Caco-2 (cell line): ENCODE data around the gene B3GNT7. TPM values are rescaled to one million over a fixed set of nuclear protein-coding genes. Genes with fewer than 3 reads are reported as not detected.
A peak's percentile ranks its signal among the peaks of the same experiment; 100 is the strongest.

Experiments
- Bru-seq: library from RNA; stranded (reverse); fragments of 400-500 nt; gene quantifications from one replicate; lab custom pipeline; 2021; lab: Mats Ljungman, UMichigan
- BruChase-seq, 2 experiments: library from RNA; stranded (reverse); fragments of 400-500 nt; gene quantifications; one replicate each; lab custom pipeline; 2021; lab: Mats Ljungman, UMichigan
- BruUV-seq: library from RNA; stranded (reverse); fragments of 400-500 nt; replicated peaks from 2 replicates; lab custom pipeline; 2021; lab: Mats Ljungman, UMichigan
- CTCF ChIA-PET: fragments of 300-600 bp; sonication (Branson Sonifier 250); formaldehyde crosslinking; loops from one replicate; lab custom pipeline; 2022; ENCODE audit warnings: antibody characterized with exemption; lab: Charles Lee
- POLR2A ChIA-PET: fragments of 300-600 bp; sonication (Branson Sonifier 250); formaldehyde crosslinking; loops from one replicate; lab custom pipeline; 2022; ENCODE audit warnings: antibody characterized with exemption; lab: Charles Lee
- DNase-seq, 2 experiments: peaks; one replicate each; pipeline versions ENCODE4 v3.0.0 to v3.0.0-alpha.2; 2020 to 2022
- H3K27me3 ChIP-seq: replicated peaks from 2 replicates; pipeline ENCODE4 v1.6.0; 2011; ENCODE audit warnings: low read length; ENCODE audit not compliant: control insufficient read depth, insufficient read depth
- H3K36me3 ChIP-seq: 2 replicates; pipeline ENCODE4 v1.5.1; 2011; ENCODE audit warnings: low read length; ENCODE audit not compliant: control insufficient read depth, insufficient read depth
- H3K4me1 ChIP-seq: fragments of 250-450 bp; sonication (Bioruptor Pico); 2 replicates; pipeline ENCODE4 v1.5.1; 2020; ENCODE audit warnings: mild to moderate bottlenecking
- H3K4me3 ChIP-seq: 2 replicates; pipeline ENCODE4 v1.5.1; 2011; ENCODE audit warnings: low read depth, mild to moderate bottlenecking, control low read depth, low read length
- H3K9me3 ChIP-seq: fragments of 250-450 bp; sonication (Bioruptor Pico); 2 replicates; pipeline ENCODE4 v1.5.1; 2020; ENCODE audit warnings: mild to moderate bottlenecking, moderate library complexity
- H3K27ac Mint-ChIP-seq: one replicate; pipeline ENCODE4 v1.8.0; 2022; ENCODE audit warnings: mixed read lengths; ENCODE audit not compliant: unreplicated experiment
- H3K27me3 Mint-ChIP-seq: one replicate; pipeline ENCODE4 v1.8.0; 2022; ENCODE audit warnings: mixed read lengths; ENCODE audit not compliant: insufficient read depth, unreplicated experiment
- H3K36me3 Mint-ChIP-seq: one replicate; pipeline ENCODE4 v1.8.0; 2022; ENCODE audit warnings: mild to moderate bottlenecking, mixed read lengths; ENCODE audit not compliant: insufficient read depth, unreplicated experiment
- H3K4me1 Mint-ChIP-seq: one replicate; pipeline ENCODE4 v1.8.0; 2022; ENCODE audit warnings: low read depth, mixed read lengths; ENCODE audit not compliant: unreplicated experiment
- H3K4me3 Mint-ChIP-seq: one replicate; pipeline ENCODE4 v1.8.0; 2022; ENCODE audit warnings: mild to moderate bottlenecking, moderate library complexity, mixed read lengths; ENCODE audit not compliant: unreplicated experiment
- H3K9me3 Mint-ChIP-seq: one replicate; pipeline ENCODE4 v1.8.0; 2022; ENCODE audit warnings: mixed read lengths; ENCODE audit not compliant: unreplicated experiment
- CTCF ChIP-seq, 2 experiments: fragments of 200-600 bp in 1 of 2; IDR thresholded peaks; 1 replicate in 1 of 2; 2 replicates in 1 of 2; pipeline versions ENCODE4 v1.5.1 to v1.8.0; 2011 to 2022; ENCODE audit warnings: antibody characterized with exemption in 1 of 2, control low read depth in 1 of 2, inconsistent platforms in 1 of 2, low read depth in 1 of 2, low read length in 1 of 2, mild to moderate bottlenecking in 1 of 2, moderate library complexity in 1 of 2; ENCODE audit not compliant: insufficient read depth in 1 of 2, severe bottlenecking in 1 of 2, unreplicated experiment in 1 of 2
- intact Hi-C: fragments of 100-400 bp; cut with micrococcal nuclease; formaldehyde crosslinking; loops from one replicate; pipeline ENCODE4 v1.10.0; 2022; ENCODE audit not compliant: unreplicated experiment
- long read RNA-seq: library from polyadenylated mRNA; stranded (forward); transcript quantifications from one replicate; pipeline ENCODE4 v2.0.0, GENCODE V29; 2022
- total RNA-seq: library from RNA; stranded (reverse); gene quantifications from 2 replicates; pipeline ENCODE4 v1.2.3, GENCODE V29; 2022

Gene B3GNT7
- total RNA-seq (2.7 and 3.6 TPM in 2 replicates), Bru-seq, nascent RNA (percentile 31 among the genes with signal in this experiment), BruChase-seq, experiment 1, labeled RNA remaining after a 2-hour chase (percentile 43 among the genes with signal in this experiment), BruChase-seq, experiment 2, labeled RNA remaining after a 6-hour chase (percentile 54 among the genes with signal in this experiment)
- long read RNA-seq, partial matches to known transcripts, result 0 of 4 reads
- long read RNA-seq, other reads (novel, unspliced or antisense), result 3 of 4 reads

- Mint-ChIP-seq H3K4me3 (peak within 1 kb of the TSS; percentile 67), H3K4me1 (peaks cover 6% of the 10 kb centered on the region), H3K36me3 (no peaks in the 10 kb centered on the region), H3K27ac (no peak within 1 kb of the TSS), H3K27me3 (no peaks in the 10 kb centered on the region), H3K9me3 (no peaks in the 10 kb centered on the region)
- Histone ChIP-seq H3K4me3 (peak within 1 kb of the TSS; percentile 49), H3K4me1 (peaks cover 12% of the 10 kb centered on the region; the same call in 1 of the 2 replicates), H3K36me3 (no peaks in the 10 kb centered on the region), H3K9me3 (no peaks in the 10 kb centered on the region), H3K27me3 (no peaks in the 10 kb centered on the region)
- peak in 1 of 2 experiments; percentile 35 for DNase-seq
- POLR2A ChIA-PET, result no interaction called here
- intact Hi-C loops, result loop anchor here (2.0 kb wide), 1 partner anchor 169 kb away; no protein-coding TSS in a partner anchor
- TF ChIP-seq CTCF (IDR thresholded peaks at IDR 0.05; ENCODE audit: insufficient read depth in 1 of 2, low read depth in 1 of 2, low read length in 1 of 2, severe bottlenecking in 1 of 2, unreplicated experiment in 1 of 2), result no peak
- CTCF ChIA-PET, result no interaction called here
- BruUV-seq, result no TSS peak
These were observed at the start of gene B3GNT7 for GRCh38 chr2:231395188-231396057. Gene B3GNT7 (plus strand): TSS chr2:231395710. CDS start chr2:231395804, 94 bp downstream.

- POLR2A ChIA-PET, result no interaction called here
- Mint-ChIP-seq H3K27ac (no peak overlapping the region), H3K9me3 (no peaks in the 10 kb centered on the region), H3K4me3 (no peak overlapping the region), H3K27me3 (no peaks in the 10 kb centered on the region), H3K4me1 (peaks cover 24% of the 10 kb centered on the region), H3K36me3 (peaks cover 6% of the 10 kb centered on the region)
- H3K4me3 ChIP-seq, result no peak overlapping the region
- DNase-seq, result no peak
- CTCF ChIA-PET, result no interaction called here
- no peaks in the 10 kb centered on the region for H3K9me3 ChIP-seq
- no peaks in the 10 kb centered on the region for H3K36me3 ChIP-seq
- no peaks in the 10 kb centered on the region for H3K27me3 ChIP-seq
- H3K4me1 ChIP-seq, result peaks cover 12% of the 10 kb centered on the region; the same call in 1 of the 2 replicates
- intact Hi-C loops, result no loop called here
- no TSS peak for BruUV-seq
- TF ChIP-seq CTCF (IDR thresholded peaks at IDR 0.05; ENCODE audit: insufficient read depth in 1 of 2, low read depth in 1 of 2, low read length in 1 of 2, severe bottlenecking in 1 of 2, unreplicated experiment in 1 of 2), result no peak
These were observed 48.4 kb upstream of the B3GNT7 start for GRCh38 chr2:231347081-231347480.

- no peak overlapping the region for H3K27ac Mint-ChIP-seq
- H3K36me3 Mint-ChIP-seq, result peaks cover 6% of the 10 kb centered on the region
These were observed 47.9 kb upstream of the B3GNT7 start for GRCh38 chr2:231347638-231348037.

More at GRCh38 chr2:231347638-231348037, 47.9 kb upstream of the B3GNT7 start:
- Histone ChIP-seq H3K9me3 (no peaks in the 10 kb centered on the region), H3K4me3 (no peak overlapping the region), H3K4me1 (peaks cover 12% of the 10 kb centered on the region; the same call in 1 of the 2 replicates), H3K27me3 (no peaks in the 10 kb centered on the region), H3K36me3 (no peaks in the 10 kb centered on the region)
- intact Hi-C loops, result no loop called here
- ChIA-PET CTCF (no interaction called here), POLR2A (no interaction called here)
- Mint-ChIP-seq H3K4me1 (peaks cover 24% of the 10 kb centered on the region), H3K4me3 (no peak overlapping the region), H3K9me3 (no peaks in the 10 kb centered on the region), H3K27me3 (no peaks in the 10 kb centered on the region)
- no peak for TF ChIP-seq CTCF (IDR thresholded peaks at IDR 0.05; ENCODE audit: insufficient read depth in 1 of 2, low read depth in 1 of 2, low read length in 1 of 2, severe bottlenecking in 1 of 2, unreplicated experiment in 1 of 2)
- no TSS peak for BruUV-seq
- no peak for DNase-seq
